IPS DF 4.7 (cell line): ENCODE data around the gene VSIG10L2.

ENCODE experiments used
- DNase-seq: peaks from one replicate; pipeline ENCODE4 v3.0.0-alpha.2; 2013; ENCODE audit warnings: low spot score; ENCODE audit errors: extremely low read depth

Gene VSIG10L2

DNA sequence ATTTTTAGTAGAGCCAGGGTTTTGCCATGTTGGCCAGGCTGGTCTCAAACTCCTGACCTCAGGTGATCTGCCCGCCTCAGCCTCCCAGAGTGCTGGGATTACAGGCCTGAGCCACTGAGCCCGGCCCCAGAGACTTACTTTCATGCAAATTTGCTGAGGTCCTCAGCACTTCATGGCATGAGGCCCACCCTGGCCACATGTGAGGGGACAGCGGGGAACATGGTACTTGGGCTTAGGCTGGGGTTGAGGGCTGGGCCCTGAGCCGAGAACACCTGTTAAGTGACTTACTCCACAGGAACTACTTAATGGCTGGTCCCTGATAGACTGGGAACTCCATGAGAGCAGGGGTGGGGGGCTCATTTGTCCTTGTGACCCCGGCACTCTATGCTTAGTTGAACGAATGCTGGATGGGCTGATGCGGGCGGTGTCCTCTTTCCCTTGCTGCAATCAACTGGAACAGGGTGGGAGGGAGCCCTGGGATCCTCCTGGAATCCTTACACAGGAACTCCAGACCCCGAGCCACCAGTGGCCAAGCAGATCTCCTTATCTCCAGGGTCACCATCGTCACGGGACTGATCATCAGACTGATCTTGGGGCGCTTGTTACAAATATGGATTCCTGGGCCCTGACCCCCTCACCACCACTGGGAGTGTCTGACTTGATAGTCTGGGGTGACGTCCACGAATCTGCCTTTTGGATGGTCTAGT is 1.0 kb downstream of the VSIG10L2 start:
- no peak for DNase-seq

DNA sequence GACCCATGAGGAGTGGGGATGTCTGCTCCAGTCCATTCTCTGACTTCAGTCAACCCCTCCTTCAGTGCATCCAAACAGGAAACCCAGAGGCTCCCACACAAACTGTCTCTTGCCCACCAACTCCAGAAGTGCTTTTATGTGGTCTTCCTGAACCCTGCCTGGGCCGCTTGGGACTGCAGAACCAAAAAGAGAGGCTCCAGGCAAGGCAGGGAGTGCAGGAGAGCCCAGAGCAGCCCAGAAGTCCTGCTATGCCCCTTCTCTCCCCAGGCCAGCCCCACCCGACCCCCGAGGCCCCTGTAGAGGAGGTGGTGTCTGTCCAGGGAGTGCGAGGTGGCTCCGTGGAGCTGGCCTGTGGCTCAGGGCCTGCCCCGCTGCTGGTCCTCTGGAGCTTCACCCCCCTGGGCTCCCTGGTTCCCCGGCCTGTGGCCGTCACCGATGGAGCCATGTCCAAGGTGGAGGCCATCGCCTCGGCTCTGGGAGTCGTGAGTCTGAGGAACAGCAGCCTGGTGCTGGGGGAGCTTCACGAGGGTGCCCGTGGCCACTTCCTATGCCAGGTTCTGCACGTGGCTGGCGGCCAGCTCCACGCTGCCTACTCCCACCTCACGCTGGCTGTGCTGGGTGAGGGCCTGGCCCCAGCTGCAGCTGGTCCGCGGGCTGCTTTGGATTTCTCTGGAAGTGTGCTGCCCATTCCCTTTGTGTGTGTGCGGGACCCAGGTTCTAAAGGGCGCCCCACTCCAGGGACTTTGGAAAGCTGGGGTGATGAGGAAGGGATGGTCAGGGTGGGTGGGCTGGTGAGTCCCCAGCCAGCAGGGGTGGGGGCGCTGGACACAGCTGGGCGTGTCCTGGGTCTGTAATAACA is 1.8 kb downstream of the VSIG10L2 start:
- no peak for DNase-seq

DNA sequence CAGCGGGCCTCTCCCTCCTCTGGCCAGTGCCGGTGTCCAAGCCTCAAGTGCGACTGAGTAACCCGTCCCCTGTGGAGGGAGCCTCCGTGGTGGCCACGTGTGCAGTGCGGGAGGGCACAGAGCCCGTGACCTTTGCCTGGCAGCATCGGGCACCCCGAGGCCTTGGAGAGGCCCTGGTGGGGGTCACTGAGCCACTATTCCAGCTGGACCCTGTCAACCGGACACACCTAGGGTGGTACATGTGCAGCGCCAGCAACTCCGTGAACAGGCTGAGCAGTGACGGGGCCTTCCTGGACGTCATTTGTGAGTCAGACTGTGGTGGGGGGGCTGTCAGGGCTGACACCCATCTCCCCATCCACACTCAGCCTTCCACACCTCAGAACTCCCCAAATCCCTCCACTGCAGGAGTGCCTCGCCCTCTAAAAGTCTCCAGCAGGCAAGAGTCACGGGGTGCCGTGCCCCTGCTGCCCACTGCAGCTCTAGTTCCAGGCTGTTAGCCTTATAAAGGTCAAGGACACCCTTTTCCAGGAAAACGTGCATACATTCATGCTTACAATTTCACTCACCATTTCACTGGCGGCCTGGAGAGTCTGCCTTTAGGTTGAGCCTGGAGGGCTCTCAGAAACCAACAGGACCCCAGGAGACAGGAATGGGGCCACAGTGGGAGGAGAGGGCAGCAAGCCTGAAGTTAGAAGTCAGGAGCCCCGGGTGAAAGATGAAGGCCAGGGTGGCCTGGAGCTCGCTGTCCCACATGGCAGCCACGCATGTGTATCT is 2.6 kb downstream of the VSIG10L2 start:
- no peak for DNase-seq

DNA sequence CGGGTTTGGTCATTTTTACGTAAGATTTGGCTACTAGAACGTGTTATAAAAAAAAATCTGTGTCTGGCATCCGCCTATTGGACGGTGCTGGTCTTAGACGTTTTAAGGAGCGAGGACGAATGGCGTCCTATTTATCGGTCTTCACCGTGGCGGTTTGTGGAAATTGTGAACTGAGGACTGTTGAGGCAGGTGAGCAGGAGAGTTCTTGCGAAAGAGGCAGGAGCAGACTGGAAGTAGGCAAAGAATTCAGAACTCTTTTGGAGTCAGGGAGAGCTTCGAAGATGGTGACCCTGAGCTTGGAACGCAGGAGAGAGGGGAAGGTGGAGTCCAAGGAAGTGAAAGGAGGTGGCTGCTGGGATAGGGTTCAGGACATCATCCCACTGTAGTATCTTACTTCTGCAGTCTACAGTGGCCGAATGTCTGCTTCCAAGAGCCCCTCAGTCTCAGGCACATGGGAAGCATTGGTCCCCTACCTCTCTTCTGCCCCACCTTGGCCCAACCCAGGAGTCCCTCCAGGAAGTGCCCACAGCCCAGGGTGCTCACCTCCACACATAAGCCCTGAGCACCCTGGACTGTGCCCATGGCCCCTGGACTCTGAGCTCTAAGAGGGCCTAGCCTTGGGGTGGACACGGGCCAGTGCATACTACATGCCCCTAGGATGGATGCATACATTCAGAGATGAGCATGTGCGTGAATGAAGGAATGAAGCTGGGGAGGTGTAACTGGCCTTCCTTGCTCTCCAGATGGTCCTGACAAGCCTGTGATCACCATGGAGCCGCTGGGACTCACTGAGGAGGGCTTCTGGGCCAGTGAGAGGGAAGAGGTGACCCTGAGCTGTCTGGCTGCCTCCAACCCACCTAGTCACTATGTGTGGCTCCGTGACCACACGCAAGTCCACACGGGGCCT is 3.7 kb downstream of the VSIG10L2 start:
- no peak for DNase-seq

DNA sequence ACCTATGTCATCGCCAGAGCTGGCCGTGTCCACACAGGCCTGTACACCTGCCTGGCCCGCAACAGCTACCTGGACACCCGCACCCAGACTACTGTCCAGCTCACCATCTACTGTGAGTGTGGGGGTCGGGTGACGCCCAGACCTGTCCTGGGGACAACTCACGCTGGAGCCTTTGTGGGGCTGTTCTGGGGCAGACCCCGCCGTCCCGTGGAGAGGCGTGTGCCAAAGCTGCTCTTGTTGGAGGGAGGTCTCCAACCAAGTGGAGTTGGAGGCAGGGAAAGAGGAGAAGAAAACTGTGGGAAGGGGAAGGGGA is 4.3 kb downstream of the VSIG10L2 start:
- no peak for DNase-seq

DNA sequence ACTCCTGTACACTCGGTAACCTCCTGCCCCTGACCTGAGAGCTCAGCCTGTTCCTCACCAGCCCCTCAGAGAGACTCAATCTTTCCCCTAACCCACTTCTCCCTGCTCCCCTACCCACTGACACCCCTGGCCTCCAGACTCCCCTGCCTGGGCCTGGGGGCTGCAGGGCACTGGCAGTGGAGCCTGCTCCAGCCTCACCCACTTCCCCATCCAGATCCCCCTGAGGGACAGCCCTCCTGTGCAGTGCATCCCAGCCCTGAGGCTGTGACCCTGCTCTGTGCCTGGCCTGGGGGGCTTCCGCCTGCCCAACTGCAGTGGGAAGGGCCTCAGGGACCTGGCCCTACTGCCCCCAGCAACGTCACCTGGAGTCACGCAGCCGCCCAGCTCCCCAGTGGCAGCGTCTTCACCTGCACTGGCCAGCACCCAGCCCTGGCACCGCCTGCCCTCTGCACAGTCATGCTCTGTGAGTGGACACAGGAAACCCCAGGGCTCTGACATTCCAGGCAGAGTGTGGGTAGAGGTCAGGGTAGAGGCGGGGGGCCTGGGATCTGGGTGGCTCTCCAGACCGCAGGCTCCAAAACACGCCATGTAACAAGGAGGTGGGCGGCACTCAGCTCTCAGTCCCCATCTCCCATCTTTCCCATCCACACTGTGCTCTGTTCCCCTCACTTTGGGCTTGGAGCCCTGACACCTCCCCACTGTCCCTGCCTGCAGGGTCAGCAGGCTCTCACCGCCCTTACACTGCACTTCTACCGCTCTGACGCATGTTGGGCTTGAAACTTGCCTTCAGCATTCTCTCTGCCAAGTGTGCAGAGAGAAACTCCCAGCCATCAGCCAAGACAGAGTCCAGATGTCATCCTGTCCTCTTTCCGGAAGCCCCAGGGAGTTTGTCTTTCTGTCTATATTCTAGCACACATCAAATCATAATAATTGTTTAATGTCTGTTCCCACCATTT is 5.1 kb downstream of the VSIG10L2 start:
- DNase-seq: no peak

DNA sequence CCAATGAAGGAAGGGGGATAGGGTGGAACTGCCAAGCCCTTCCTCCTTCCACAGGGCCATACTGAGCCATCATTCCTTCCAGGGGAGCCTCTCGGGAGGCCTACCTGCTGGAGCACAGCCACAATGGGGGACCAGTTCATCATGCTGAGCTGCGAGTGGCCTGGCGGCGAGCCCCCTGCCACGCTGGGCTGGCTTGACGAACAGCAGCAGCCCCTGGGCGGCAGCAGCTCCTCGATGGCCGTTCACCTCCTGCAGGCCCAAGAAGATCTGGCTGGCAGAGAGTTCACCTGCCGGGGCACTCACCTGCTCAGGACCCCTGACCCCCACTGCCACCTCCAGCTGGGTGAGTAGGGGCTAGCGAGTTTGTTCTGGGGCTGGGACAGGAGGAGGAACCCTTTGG is 5.9 kb downstream of the VSIG10L2 start:
- DNase-seq: no peak

DNA sequence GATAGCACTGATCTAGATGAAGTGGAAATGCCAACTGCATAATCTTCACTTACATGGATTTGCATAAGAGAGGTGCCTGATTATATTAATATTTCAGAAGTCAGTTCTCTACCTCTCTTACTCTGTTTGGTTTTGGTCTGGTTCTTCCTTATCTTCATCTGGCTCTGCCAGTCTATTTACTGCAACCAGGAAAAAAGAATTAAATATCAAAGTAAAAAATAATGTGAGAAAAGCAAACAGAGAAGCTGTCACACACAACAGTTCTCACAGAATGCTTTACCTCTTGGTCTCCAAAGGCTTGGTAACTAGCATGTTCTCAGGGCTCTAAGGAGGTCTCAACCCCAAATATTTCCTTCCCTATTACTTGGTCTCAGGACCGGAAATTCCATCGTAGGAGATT is 6.7 kb downstream of the VSIG10L2 start:
- no peak for DNase-seq

DNA sequence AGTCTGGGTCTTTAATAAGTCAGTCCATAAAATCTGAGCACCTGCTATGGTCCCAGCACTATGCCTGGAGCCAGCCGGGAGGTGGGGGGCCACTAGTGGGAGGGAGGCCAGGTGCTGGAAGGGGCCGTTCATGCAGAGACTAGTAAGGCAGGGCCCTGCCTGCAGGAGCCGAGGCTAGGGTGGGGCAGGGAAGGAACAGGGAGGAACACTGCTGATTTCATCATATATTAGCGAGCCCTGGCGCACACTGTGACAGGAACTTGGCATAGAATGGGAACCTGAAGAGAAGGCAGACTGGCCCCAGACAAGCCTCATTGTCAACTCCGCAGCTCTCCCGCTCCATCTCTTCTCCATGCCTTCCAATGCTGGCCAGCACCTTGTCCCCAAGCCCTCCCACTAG is 7.1 kb downstream of the VSIG10L2 start:
- no peak for DNase-seq

DNA sequence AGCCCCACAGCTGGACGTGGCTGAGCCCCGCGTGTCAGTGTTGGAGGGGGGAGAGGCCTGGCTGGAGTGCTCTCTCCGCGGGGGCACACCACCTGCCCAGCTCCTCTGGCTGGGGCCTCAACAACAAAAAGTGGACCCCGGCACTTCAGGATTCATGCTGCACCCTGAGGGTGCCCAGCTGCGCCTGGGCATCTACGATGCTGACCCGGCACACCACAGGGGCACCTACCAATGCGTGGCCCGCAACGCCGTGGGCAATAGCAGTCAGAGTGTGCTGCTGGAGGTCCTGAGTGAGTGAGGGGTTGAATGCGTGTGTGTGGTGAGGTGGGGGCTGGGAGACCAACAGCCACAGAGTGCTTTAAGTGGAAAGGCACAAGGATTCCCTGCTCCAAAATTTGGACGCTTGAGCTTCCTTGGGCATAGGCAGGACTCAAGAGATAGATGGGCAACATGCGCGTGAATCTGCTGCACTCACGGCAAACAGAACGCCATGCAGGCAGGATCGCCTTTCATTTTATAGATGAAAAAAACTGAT is 7.6 kb downstream of the VSIG10L2 start:
- DNase-seq: no peak

DNA sequence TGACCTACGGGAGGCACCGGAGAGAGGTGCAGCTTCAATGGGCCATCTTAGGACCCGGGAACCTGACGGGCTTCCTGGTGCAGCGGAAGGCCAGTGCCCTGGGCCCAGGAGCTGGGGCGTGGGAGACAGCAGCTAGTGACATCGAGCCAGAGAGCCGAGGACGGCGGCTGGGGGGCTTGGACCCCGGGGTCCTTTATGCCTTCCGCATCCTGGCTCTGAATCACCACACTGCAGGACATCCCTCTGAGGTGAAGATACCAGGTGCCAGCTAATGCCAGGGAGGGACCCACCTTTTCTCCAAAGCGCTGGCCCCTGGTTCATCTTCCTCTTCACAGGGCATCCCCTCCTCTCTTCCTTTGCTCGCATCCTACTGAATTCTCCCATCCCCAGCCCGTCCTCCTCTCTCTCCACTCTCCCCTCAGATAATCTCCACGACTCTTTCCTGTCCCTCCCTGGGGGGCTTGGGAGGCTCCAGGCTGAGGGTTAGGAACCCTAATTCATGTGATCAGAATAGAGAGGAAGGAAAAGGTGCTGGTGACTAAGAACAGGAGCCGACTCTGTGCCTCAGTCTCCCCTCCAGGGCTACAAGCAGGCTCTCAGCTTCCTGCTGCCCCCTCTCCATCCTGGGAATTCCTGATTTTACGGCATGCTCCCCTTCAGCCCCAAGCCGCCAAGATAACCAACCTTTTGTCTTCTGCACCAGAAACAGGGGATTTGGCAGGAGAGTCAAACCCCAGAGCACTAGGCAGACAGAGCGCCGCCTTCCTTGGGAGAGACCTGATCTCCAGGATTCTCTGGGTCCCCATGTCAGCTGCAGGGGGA is 8.5 kb downstream of the VSIG10L2 start:
- no peak for DNase-seq

DNA sequence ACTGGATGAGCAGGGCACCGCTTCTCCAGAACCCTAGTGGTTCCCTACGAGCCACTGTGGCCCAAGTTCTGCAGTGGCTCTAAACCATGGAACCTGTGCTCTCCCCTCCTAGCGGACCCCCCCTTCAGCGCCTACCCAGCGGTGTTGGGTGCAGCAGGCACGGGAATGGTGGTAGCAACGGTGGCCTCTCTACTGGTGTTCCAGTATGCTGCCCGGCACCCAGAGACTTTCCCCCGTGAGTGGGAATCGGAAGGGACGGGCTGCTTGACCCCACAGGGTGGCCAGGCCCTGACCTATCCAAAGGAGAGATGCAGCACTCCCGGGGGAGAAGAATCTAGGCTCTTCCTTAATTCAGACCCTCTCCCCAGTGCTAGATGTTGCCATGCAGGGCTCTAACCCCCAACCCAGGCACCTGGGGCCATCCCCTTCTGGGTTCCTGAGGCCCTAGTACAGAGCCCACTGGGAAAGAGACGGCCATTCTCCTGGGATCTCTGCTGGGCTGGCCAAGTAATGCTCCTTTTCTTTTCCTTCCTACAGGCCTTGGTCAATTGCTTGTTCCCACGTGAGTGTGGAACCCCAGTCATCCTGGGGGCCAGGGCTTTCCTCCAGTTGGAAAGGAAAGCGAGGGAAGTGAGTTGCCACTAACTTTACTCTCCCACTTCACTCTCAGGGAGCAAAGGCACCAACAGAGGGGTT is 9.2 kb downstream of the VSIG10L2 start:
- no peak for DNase-seq

DNA sequence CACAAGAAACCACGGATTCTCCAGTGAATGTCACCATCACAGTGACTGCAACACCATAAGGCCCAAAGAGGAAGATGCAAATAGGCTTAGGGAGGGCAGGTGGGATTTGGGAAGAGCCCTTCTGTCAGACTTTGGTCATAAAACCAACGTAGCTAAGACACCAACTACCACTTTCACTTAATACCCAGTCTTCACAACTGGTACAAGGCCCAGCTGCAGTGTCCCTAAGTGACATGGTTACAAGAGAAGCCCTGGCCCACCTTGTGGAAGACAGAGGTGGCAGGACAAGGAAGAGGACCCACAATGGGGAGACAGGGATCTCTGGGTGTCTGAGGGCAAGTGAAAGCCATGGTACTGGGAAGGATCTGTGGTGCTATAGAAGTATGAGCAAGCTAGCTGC is 10.0 kb downstream of the VSIG10L2 start:
- no peak for DNase-seq

DNA sequence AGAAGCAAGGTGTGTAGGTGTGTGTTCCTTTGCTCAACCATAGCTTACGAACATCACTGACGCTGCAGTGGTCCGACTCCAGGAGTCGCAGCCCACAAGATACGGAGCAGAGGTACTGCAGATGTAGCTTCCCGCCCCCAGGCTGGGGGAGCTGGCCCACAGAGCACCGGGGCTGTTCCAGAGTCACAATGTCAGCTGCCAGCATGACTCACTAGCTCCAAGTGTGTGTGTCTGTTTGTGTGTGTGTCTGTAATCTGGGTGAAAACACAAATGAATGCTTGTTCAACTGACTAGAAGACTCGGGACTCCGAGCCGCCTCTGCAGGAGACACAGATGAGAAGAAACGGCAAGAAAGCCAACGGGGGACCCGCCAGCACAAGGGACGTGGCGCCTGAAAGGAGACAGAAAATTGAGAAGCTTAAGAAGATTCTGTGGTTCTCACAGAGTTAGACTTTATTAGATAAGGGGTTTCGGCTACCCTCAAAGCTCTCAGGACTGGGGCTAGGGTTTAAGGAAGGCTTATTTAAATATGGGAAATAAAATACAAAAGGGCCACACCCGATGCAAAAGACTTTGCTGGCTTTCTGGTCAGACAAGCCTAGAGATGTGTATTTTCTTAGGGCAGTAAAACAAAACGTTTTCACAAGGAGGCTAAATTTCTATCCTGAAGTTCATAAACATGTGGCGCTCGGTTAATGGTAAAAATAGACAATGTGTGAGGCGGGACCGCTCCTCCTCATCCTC is 10.7 kb downstream of the VSIG10L2 start:
- DNase-seq: no peak

DNA sequence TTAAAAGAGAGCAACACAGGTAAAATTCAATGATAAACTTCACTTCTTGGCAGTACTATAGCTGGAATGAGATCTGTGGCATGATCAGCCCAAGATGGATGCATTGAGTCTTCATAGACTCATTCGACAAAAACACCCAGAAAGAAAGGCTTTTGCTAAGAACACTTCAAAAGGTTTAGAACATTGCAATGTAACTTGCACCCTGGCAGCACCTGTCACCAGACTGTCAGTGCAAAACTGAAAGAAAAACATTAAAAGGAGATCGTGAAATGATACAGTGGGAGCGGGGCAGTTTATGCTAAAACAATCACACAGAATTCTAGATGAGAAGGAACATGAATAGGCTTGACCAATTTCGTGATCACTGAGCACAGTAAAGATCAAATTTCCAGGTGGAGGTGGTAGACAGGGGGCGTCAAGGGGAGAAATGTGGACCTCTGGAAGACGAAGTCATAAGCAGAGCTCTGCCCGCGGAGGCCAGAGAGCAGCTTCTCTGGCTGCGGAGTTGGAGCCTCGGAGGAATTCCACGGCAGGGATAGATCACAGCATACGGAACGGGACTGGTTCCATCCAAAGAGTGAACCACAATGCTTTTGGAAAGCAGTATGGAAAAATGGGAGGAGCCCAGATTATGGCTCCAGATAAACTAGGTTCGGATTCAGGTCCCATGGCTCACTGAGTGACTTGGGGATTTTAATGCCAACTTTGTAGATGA is 11.9 kb downstream of the VSIG10L2 start:
- DNase-seq: no peak

DNA sequence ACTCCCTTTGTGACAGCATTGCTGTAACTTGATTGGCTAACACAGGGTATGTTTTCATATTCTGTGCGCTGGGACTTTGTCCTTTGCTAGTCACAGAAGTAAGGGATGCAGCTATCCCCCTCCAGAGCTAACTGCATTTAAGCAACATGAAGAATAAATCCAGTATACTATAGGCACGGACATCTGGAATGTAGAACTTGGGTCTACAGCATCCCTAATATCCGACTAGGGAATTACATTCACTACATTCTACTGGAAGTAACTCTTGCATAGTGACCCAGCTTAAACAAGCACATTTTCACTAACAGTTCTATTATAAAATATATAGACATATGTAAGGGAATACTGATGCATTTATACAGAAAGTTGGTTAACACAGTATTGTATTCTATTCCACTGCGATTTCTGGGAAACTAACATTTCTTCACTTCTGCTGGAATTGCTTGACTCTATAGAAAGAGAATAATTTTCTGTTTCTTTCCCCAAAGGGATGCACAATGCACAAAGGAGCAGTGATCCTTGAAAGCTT is 13.1 kb downstream of the VSIG10L2 start:
- no peak for DNase-seq

DNA sequence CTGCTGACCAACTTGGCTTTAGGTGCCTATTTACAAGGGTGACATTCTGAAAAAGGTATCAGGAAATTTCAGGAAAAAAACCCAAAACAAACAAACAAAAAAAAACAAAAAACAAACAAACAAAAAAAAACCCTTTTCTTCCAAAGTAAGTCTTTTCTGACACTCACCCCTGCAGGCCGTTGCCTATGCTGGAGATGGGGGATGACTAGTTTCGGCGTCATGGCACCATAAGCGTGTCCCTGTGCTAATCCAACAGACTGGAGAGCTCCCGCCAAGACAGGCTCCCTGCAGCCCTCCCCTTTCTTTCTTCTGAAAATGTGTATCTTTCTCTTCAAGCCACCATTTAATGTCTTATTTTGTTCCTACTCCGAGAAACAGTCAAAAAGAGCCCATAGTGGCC is 13.7 kb downstream of the VSIG10L2 start:
- no peak for DNase-seq
